Hematopoietic multipotent progenitor cell treated with erythropoietin and hydrocortisone succinate and interleukin-3 and kit ligand, for 8 days (in vitro differentiated cells): ENCODE measurements around the gene ZSWIM4.

Source experiments
- DNase-seq: peaks from one replicate; pipeline ENCODE4 v3.0.0-alpha.2; 2015

Gene ZSWIM4

DNA sequence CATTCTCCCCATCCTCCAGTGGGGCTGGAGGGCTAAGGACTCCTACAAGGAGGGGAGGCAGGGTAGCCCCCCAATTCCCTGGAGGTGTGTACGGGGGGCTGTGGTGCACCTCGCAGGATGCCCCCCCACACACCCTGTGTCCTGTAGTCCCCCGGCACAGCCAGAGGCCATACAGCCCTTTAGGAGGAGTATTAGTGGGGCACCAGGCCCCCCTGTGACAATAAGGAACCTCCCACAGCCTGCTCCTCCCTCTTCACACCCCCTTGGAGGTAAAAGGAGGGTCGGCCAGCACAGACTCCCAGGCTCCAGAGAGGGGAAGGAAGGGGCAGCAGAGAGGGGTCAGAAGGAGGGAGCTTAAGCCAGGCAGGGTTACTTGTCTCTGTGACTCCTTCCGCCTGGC, 81.6 kb downstream of the ZSWIM4 start, which contains the start of gene NANOS3:
Gene NANOS3 (plus strand): TSS at position 301 of the 400 bp plus-strand sequence. CDS start 115 bp downstream, outside the sequence.
- DNase-seq: no peak

DNA sequence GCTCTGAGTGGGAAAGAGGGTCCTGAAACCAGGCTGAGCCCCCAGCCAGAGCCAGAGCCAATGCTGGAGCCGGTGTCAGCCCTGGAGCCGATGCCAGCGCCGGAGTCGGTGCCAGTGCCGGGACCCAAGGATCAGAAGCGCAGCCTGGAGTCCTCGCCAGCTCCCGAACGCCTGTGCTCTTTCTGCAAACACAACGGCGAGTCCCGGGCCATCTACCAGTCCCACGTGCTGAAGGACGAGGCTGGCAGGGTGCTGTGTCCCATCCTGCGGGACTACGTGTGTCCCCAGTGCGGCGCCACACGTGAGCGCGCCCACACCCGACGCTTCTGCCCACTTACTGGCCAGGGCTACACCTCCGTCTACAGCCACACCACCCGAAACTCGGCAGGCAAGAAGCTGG, 82.1 kb downstream of the ZSWIM4 start:
- DNase-seq: no peak

DNA sequence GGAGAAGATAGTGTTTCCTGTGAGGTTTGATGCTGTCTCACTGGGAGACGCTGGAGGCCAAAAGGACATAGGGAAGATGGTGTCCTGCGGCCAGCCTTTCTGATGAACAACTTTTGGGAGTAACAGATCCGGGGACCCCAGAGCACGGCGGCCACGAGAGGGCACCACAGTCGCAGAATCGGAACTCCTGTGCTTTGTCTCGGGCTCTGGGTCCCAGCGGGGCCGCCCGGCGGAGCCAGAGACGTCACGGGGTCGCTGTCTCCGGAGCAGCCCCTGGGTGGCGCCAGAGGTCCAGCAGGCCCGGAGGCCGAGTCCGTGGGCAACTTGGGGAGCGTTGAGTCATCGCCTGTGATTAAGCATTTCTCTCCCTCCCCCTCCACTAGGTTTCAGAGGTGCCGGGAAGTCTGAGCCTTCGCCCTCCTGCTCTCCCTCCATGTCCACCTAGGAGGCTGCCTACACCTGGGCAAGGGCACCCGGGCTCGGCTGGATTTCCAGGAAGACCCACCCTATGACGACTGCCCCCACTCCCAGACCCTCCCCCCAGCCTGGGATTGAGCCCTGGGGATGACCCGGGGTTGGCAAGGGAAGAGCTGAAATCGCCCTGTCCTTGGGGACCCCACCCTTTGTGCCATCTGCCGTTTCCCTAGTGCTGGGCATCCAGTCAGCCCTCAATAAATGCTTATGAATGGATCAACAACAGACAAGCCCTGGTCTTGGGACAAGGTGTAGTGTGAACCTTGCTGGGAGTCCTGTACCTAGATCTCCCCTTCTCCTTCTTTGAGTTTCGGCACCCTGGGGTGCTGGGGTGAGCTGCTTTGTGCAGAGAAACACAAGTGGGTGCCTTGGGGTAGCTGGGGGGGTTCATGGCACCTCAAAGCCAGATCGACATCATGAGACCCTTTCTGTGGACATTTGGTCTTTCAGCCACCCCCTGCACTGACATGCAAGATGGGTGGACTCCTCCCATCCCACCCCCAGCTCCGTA, 85.1 kb downstream of the ZSWIM4 start:
- peak; percentile 93 for DNase-seq

DNA sequence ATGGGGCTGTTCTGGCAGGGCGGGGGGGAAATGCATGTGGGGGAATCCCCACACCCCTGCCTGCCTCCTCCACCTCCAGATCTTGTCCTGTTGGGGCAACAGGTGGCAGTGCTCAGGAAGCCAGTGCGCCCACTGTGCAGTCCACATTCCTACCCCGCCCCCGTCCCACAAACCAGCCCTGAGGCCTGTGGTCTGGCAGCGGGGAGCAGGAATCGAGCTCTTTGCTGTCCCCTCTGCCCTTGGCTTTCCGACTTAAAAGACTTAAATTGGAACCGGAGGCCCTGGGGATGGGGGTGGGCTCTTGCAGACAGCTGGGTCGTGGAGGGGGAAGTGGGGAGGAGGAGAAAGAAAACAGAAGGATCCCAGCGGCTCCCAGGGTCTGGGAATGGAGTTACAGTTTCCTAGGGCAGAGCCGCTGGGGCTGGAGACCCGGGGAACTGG, 86.0 kb downstream of the ZSWIM4 start:
- DNase-seq: no peak
